B cell (primary cell): ENCODE measurements around the gene B4GALT1.

ENCODE experiments used
- EZH2 ChIP-seq: IDR thresholded peaks from 2 replicates; pipeline ENCODE4 v1.6.1; 2012; ENCODE audit warnings: borderline replicate concordance, low read depth, mild to moderate bottlenecking, moderate library complexity, low read length; ENCODE audit not compliant: insufficient read depth, poor library complexity, severe bottlenecking
- TF ChIP-seq, protein P1 (sequence below): fragments of 200-600 bp; IDR thresholded peaks from one replicate; pipeline ENCODE4 v1.8.0; 2022; ENCODE audit warnings: antibody characterized with exemption, mild to moderate bottlenecking

GRCh38 chr9:33109097-33109496 lies 58.0 kb downstream of the B4GALT1 start:
- TF ChIP-seq, protein P1, sequence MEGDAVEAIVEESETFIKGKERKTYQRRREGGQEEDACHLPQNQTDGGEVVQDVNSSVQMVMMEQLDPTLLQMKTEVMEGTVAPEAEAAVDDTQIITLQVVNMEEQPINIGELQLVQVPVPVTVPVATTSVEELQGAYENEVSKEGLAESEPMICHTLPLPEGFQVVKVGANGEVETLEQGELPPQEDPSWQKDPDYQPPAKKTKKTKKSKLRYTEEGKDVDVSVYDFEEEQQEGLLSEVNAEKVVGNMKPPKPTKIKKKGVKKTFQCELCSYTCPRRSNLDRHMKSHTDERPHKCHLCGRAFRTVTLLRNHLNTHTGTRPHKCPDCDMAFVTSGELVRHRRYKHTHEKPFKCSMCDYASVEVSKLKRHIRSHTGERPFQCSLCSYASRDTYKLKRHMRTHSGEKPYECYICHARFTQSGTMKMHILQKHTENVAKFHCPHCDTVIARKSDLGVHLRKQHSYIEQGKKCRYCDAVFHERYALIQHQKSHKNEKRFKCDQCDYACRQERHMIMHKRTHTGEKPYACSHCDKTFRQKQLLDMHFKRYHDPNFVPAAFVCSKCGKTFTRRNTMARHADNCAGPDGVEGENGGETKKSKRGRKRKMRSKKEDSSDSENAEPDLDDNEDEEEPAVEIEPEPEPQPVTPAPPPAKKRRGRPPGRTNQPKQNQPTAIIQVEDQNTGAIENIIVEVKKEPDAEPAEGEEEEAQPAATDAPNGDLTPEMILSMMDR, result no peak
- no peak for TF ChIP-seq EZH2
